OCI-LY3 (cell line): ENCODE measurements around the gene ITGA4.

Experiments used
- H2AFZ ChIP-seq: fragments of 200-600, 300-600 bp; shearing (Covaris generic); 2 replicates; pipeline ENCODE4 v1.6.0; 2014; ENCODE audit warnings: antibody characterized with exemption, low read depth, low read length
- H3K27ac ChIP-seq: fragments of 200-600, 300-600 bp; sonication (generic); 2 replicates; pipeline ENCODE4 v1.5.1; 2014; ENCODE audit warnings: mild to moderate bottlenecking, low read length, moderate library complexity, mixed read lengths
- H3K27me3 ChIP-seq: fragments of 200-600, 300-600 bp; sonication (generic); 2 replicates; pipeline ENCODE4 v1.6.1; 2014; ENCODE audit warnings: low read depth, low read length, mixed read lengths
- H3K36me3 ChIP-seq: fragments of 200-600, 300-600 bp; sonication (generic); replicated peaks from 2 replicates; pipeline ENCODE3; 2014; ENCODE audit warnings: low read depth, low read length, mixed read lengths
- H3K4me1 ChIP-seq: fragments of 300-600, 200-600 bp; sonication (generic); 2 replicates; pipeline ENCODE4 v1.6.1; 2014; ENCODE audit warnings: low read length, mixed read lengths
- H3K4me2 ChIP-seq: fragments of 200-600, 300-600 bp; sonication (generic); 2 replicates; pipeline ENCODE4 v1.6.1; 2014; ENCODE audit warnings: low read length, mixed read lengths
- H3K4me3 ChIP-seq: fragments of 300-600, 200-600 bp; sonication (generic); 2 replicates; pipeline ENCODE4 v1.5.1; 2014; ENCODE audit warnings: antibody characterized with exemption, mild to moderate bottlenecking, low read length, moderate library complexity
- H3K79me2 ChIP-seq: fragments of 300-600, 200-600 bp; shearing (Covaris generic); 2 replicates; pipeline ENCODE4 v1.6.1; 2014; ENCODE audit warnings: mild to moderate bottlenecking, low read length, mixed read lengths
- H3K9ac ChIP-seq: fragments of 300-600, 200-600 bp; shearing (Covaris generic); 2 replicates; pipeline ENCODE4 v1.6.0; 2014; ENCODE audit warnings: mild to moderate bottlenecking, low read length, moderate library complexity
- H3K9me3 ChIP-seq: fragments of 200-600, 300-600 bp; shearing (Covaris generic); 2 replicates; pipeline ENCODE4 v1.6.1; 2014; ENCODE audit warnings: low read length, mixed read lengths; ENCODE audit not compliant: insufficient read depth
- H4K20me1 ChIP-seq: fragments of 200-600, 300-600 bp; sonication (generic); 2 replicates; pipeline ENCODE4 v1.6.1; 2016; ENCODE audit warnings: low read length, mixed read lengths; ENCODE audit not compliant: insufficient read depth
- EZH2phosphoT487 ChIP-seq: fragments of 200-600 bp; shearing (Covaris generic); IDR thresholded peaks from 2 replicates; pipeline ENCODE4 v1.6.1; 2018; ENCODE audit warnings: antibody characterized with exemption, mixed run types, low read depth
- TF ChIP-seq, protein P1 (sequence below): fragments of 200-600, 300-600 bp; sonication (generic); IDR thresholded peaks from 2 replicates; pipeline ENCODE4 v1.5.1; 2014; ENCODE audit warnings: antibody characterized with exemption, low read length, low read depth

The ITGA4 gene

DNA sequence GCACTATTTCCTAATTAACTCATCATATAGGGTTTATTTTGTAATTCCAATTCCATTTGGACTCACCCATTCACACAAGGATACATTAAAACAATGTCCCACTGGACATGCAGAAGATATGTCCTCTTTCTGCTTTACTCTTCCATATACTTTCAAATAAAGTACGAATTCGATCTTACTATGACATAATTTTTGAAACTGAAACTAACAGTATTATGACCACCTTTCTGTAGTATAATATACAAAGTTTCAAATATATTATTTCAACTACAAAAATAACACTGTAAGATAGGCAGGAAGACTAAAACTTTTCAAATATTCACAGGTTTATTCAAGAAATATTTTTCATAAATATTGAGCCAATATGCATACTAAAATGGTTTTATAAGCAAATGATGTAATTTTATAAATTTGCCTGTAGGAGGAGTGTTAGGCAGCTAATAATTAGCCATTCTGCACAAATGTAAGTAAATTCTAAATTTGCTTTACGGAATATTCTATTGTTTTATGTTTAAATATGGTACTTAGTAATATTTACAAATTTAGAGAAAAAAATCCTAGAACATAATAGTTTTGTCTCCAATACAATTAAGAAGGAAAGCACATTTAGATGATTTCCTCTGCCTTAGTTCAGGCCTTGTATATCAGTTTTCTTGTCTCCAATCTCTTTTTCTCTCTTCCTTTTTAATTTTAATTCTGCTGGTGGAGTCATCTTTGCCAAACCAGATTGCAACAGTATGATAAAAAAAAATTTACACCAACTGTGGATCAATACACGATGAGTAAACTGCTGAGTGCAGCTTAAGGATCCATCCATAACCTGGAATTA is 113.9 kb downstream of the ITGA4 start:
- no peak for TF ChIP-seq EZH2phosphoT487
- TF ChIP-seq, protein P1, sequence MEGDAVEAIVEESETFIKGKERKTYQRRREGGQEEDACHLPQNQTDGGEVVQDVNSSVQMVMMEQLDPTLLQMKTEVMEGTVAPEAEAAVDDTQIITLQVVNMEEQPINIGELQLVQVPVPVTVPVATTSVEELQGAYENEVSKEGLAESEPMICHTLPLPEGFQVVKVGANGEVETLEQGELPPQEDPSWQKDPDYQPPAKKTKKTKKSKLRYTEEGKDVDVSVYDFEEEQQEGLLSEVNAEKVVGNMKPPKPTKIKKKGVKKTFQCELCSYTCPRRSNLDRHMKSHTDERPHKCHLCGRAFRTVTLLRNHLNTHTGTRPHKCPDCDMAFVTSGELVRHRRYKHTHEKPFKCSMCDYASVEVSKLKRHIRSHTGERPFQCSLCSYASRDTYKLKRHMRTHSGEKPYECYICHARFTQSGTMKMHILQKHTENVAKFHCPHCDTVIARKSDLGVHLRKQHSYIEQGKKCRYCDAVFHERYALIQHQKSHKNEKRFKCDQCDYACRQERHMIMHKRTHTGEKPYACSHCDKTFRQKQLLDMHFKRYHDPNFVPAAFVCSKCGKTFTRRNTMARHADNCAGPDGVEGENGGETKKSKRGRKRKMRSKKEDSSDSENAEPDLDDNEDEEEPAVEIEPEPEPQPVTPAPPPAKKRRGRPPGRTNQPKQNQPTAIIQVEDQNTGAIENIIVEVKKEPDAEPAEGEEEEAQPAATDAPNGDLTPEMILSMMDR = peak; percentile 44
- peak overlapping the region; percentile 6; the same call in 1 of the 2 replicates for H3K9ac ChIP-seq
- no peaks in the 10 kb centered on the region for H3K36me3 ChIP-seq
- no peak overlapping the region for H2AFZ ChIP-seq
- H3K27ac ChIP-seq = no peak overlapping the region
- no peaks in the 10 kb centered on the region for H3K9me3 ChIP-seq
- H3K4me1 ChIP-seq = peaks cover 15% of the 10 kb centered on the region; the same call in 1 of the 2 replicates
- H4K20me1 ChIP-seq = no peaks in the 10 kb centered on the region
- 0 out of 2 replicates have a peak, but pooled peaks cover 3% of the 10 kb centered on the region for H3K27me3 ChIP-seq
- H3K79me2 ChIP-seq = no peaks in the 10 kb centered on the region
- peak overlapping the region; percentile 55 for H3K4me2 ChIP-seq
- H3K4me3 ChIP-seq = peak overlapping the region; percentile 32; the same call in 1 of the 2 replicates

DNA sequence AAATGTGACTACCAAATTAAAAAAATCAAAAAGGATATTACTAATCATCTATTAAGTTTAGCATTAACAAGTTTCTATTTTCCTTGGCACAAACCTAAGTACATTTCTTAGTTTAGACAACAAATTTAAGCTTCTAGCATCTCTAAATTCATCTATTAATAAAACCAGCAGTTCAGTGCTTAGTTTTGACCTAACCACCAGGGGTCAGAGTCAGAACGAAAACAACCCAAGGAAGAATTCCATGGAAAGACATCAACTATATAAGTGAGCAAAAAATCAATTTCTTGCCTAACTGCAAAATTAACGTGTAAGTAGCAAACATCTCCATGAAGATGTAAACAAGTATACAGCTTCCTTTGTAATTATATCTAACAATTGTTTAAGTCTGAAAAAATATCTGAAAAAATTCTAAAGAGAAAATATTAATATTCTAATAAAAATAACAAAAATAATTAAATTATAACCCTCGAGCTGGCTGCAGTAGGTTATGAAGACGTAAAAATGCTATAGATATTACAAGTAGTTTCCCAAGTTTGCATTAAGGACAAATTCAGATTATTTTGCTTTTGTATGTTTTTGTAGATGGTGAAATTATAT is 116.1 kb downstream of the ITGA4 start:
- peaks cover 12% of the 10 kb centered on the region; the same call in 1 of the 2 replicates for H3K4me1 ChIP-seq
- H3K4me2 ChIP-seq = no peak overlapping the region
- H3K9ac ChIP-seq = no peak overlapping the region
- H3K9me3 ChIP-seq = no peaks in the 10 kb centered on the region
- no peak overlapping the region for H3K27ac ChIP-seq
- TF ChIP-seq, protein P1 = peak; percentile 78
- no peak for TF ChIP-seq EZH2phosphoT487
- no peaks in the 10 kb centered on the region for H3K36me3 ChIP-seq
- H2AFZ ChIP-seq = no peak overlapping the region
- no peaks in the 10 kb centered on the region for H4K20me1 ChIP-seq
- H3K27me3 ChIP-seq = 0 out of 2 replicates have a peak, but pooled peaks cover 3% of the 10 kb centered on the region
- H3K79me2 ChIP-seq = no peaks in the 10 kb centered on the region
- no peak overlapping the region for H3K4me3 ChIP-seq

DNA sequence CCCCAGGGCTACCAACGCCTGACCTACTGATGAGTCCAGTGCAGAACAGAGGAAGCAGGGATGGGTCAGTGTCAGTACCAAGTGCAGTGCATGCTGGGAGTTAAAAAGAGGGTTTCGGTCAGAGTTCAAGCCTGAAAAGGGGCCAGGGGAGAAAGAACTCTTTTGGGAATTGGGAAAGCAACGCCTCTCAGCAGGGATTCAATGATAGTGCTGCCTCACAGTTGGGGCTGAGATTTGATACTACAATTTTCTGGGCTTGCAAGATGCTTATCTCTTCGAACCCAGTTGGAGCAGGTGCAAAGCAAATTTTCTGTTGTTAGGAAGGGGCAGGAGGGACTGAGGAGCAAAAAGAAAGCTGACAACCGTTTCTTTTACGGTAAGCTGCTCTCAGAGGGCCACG is 117.1 kb downstream of the ITGA4 start:
- Histone ChIP-seq H3K9ac (no peak overlapping the region), H3K36me3 (no peaks in the 10 kb centered on the region), H3K27ac (no peak overlapping the region), H3K4me2 (no peak overlapping the region), H3K27me3 (0 out of 2 replicates have a peak, but pooled peaks cover 3% of the 10 kb centered on the region), H3K79me2 (no peaks in the 10 kb centered on the region), H2AFZ (no peak overlapping the region), H4K20me1 (no peaks in the 10 kb centered on the region), H3K4me3 (no peak overlapping the region), H3K4me1 (peaks cover 12% of the 10 kb centered on the region; the same call in 1 of the 2 replicates), H3K9me3 (no peaks in the 10 kb centered on the region)
- TF ChIP-seq, protein P1 = no peak
- TF ChIP-seq EZH2phosphoT487 = no peak

DNA sequence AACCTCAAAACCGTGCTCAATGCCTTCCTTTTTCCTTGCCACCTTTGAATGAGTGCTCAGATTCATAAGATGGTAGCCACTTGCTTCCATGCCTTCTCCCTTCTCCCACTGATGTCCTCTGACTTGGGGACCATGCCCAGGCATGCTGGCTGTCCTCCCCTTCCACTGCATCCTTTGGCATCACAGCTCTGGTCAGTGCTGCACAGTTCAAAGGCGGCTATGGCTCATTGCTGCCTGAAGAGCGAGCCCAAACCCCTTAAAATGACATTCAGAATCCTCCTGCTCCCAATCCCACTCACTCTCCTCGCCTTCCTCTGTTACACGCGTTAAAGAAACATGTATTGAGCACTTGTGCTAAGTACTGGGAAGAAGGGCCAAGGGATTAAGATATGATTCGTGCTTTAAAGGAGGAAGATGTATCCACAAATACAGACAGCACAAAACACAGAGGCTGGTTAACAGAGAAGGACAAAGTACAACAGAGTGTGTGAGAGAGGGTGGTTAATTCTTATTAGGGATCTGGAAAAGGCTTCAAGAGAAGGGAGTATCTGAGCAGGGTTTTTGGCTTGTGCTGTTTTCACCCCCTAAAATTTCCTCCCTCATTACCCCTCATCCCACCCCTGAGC is 118.0 kb downstream of the ITGA4 start:
- 0 out of 2 replicates have a peak, but pooled peaks cover 3% of the 10 kb centered on the region for H3K27me3 ChIP-seq
- no peak overlapping the region for H3K27ac ChIP-seq

More for the DNA sequence above, 118.0 kb downstream of the ITGA4 start:
- no peak overlapping the region for H3K4me3 ChIP-seq
- H3K9ac ChIP-seq = no peak overlapping the region
- no peaks in the 10 kb centered on the region for H3K79me2 ChIP-seq
- H3K4me2 ChIP-seq = no peak overlapping the region
- no peaks in the 10 kb centered on the region for H3K36me3 ChIP-seq
- no peaks in the 10 kb centered on the region for H4K20me1 ChIP-seq
- H2AFZ ChIP-seq = no peak overlapping the region
- H3K4me1 ChIP-seq = peaks cover 12% of the 10 kb centered on the region; the same call in 1 of the 2 replicates
- no peak for TF ChIP-seq EZH2phosphoT487
- TF ChIP-seq, protein P1 = no peak
- no peaks in the 10 kb centered on the region for H3K9me3 ChIP-seq
